Measurements from ENCODE around the gene PNRC1. TPM values are rescaled to one million over a fixed set of nuclear protein-coding genes. Genes with fewer than 3 reads are reported as not detected.

Gene PNRC1
- polyA plus RNA-seq, 1 donor from 2014 or later = 22.2 TPM

- Histone ChIP-seq H3K4me2 (ENCODE audit: low read length) (no peak overlapping the region), H3K9me3 (ENCODE audit: low read length) (no peaks in the 10 kb centered on the region), H3F3A (ENCODE audit: insufficient read depth, low read length, poor library complexity, severe bottlenecking) (no peaks in the 10 kb centered on the region), H3K9me2 (ENCODE audit: insufficient read depth, low read length) (no peaks in the 10 kb centered on the region), H2AFZ (ENCODE audit: low read depth, low read length) (no peak overlapping the region), H3K79me2 (replicated peaks; ENCODE audit: insufficient read depth, low read length) (no peaks in the 10 kb centered on the region), H3K9ac (ENCODE audit: low read length) (no peak overlapping the region), H3K36me3 (ENCODE audit: insufficient read depth, low read length) (no peaks in the 10 kb centered on the region), H4K20me1 (ENCODE audit: insufficient read depth) (no peaks in the 10 kb centered on the region), H3K27ac (ENCODE audit: low read length) (no peak overlapping the region), H3K4me3 (ENCODE audit: low read length) (no peak overlapping the region), H3K27me3 (ENCODE audit: insufficient read depth, low read depth, low read length) (no peaks in the 10 kb centered on the region)
- TF ChIP-seq SMC3 (conservative IDR thresholded peaks at IDR 0.05; ENCODE audit: poor library complexity) = no peak
- no peak for TF ChIP-seq TAF1 (IDR thresholded peaks at IDR 0.05; ENCODE audit: low read depth)
- no peak for TF ChIP-seq REST (IDR thresholded peaks at IDR 0.05; ENCODE audit: borderline replicate concordance)
- TF ChIP-seq MXI1 (conservative IDR thresholded peaks at IDR 0.05; ENCODE audit: poor library complexity, severe bottlenecking) = no peak
- TF ChIP-seq EP300 (conservative IDR thresholded peaks at IDR 0.05; ENCODE audit: poor library complexity, severe bottlenecking) = no peak
- no peak for TF ChIP-seq CTCF (IDR thresholded peaks at IDR 0.05; ENCODE audit: poor library complexity, severe bottlenecking)
- TF ChIP-seq EZH2 (IDR thresholded peaks at IDR 0.05; ENCODE audit: borderline replicate concordance, insufficient read depth, low read length, poor library complexity, severe bottlenecking) = no peak
- no peak for TF ChIP-seq RAD21 (conservative IDR thresholded peaks at IDR 0.05)
- TF ChIP-seq POLR2AphosphoS5 (IDR thresholded peaks at IDR 0.05) = no peak
These were observed 35.6 kb upstream of the PNRC1 start for GRCh38 chr6:89045011-89045387.

GRCh38 chr6:89045576-89045975 lies 35.0 kb upstream of the PNRC1 start:
- H3K9me2 ChIP-seq (ENCODE audit: insufficient read depth, low read length) = no peaks in the 10 kb centered on the region
- H3K4me2 ChIP-seq (ENCODE audit: low read length) = no peak overlapping the region
- H3K9ac ChIP-seq (ENCODE audit: low read length) = no peak overlapping the region
- H3K27me3 ChIP-seq (ENCODE audit: insufficient read depth, low read depth, low read length) = no peaks in the 10 kb centered on the region
- H3K9me3 ChIP-seq (ENCODE audit: low read length) = no peaks in the 10 kb centered on the region
- H3K4me3 ChIP-seq (ENCODE audit: low read length) = no peak overlapping the region
- H3F3A ChIP-seq (ENCODE audit: insufficient read depth, low read length, poor library complexity, severe bottlenecking) = no peaks in the 10 kb centered on the region
- H3K79me2 ChIP-seq (replicated peaks; ENCODE audit: insufficient read depth, low read length) = no peaks in the 10 kb centered on the region
- H2AFZ ChIP-seq (ENCODE audit: low read depth, low read length) = no peak overlapping the region
- no peak overlapping the region for H3K27ac ChIP-seq (ENCODE audit: low read length)
- TF ChIP-seq REST (IDR thresholded peaks at IDR 0.05; ENCODE audit: borderline replicate concordance) = no peak
- TF ChIP-seq SMC3 (conservative IDR thresholded peaks at IDR 0.05; ENCODE audit: poor library complexity) = no peak
- no peak for TF ChIP-seq RAD21 (conservative IDR thresholded peaks at IDR 0.05)
- TF ChIP-seq MXI1 (conservative IDR thresholded peaks at IDR 0.05; ENCODE audit: poor library complexity, severe bottlenecking) = no peak
- TF ChIP-seq TAF1 (IDR thresholded peaks at IDR 0.05; ENCODE audit: low read depth) = no peak
- no peak for TF ChIP-seq EZH2 (IDR thresholded peaks at IDR 0.05; ENCODE audit: borderline replicate concordance, insufficient read depth, low read length, poor library complexity, severe bottlenecking)
- no peak for TF ChIP-seq EP300 (conservative IDR thresholded peaks at IDR 0.05; ENCODE audit: poor library complexity, severe bottlenecking)
- no peak for TF ChIP-seq POLR2AphosphoS5 (IDR thresholded peaks at IDR 0.05)
- TF ChIP-seq CTCF (IDR thresholded peaks at IDR 0.05; ENCODE audit: poor library complexity, severe bottlenecking) = no peak
- H3K36me3 ChIP-seq (ENCODE audit: insufficient read depth, low read length) = no peaks in the 10 kb centered on the region
- no peaks in the 10 kb centered on the region for H4K20me1 ChIP-seq (ENCODE audit: insufficient read depth)
